ENCODE results near the gene KRT2.

DNA sequence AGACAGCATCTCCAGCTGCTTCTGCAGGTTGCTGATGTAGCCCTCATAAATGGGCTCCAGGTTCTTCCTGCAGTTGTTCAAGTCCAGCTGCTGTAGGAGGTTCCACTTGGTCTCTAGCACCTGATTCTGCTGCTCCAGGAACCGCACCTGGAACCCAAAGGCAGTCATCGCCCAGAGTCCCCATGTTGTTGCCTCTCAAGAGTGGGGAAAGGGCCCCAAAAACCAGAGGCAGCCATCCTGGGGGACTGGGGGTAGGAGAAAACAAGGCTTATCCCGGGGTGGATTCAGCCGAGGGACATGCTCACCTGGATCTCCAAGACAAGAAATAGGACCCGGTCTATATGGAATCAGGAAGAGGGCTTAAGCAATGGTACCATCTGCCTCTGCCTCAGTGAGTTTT, 53.0 kb downstream of the KRT2 start:
- no peak for TF ChIP-seq POLR2AphosphoS5 (IDR thresholded peaks at IDR 0.05; ENCODE audit: low read depth, low read length)
- no peak for TF ChIP-seq YY1 (IDR thresholded peaks at IDR 0.05; ENCODE audit: low read depth, low read length)
- no peak for TF ChIP-seq CTCF (IDR thresholded peaks at IDR 0.05; ENCODE audit: control extremely low read depth in 1 of 3, insufficient read depth in 1 of 3, low read depth in 1 of 3, low read length in 3 of 3)
- TF ChIP-seq CEBPB (IDR thresholded peaks at IDR 0.05; ENCODE audit: low read depth, low read length) = no peak
- no peak for TF ChIP-seq SP1 (IDR thresholded peaks at IDR 0.05; ENCODE audit: low read depth, low read length)
- TF ChIP-seq KDM4A (IDR thresholded peaks at IDR 0.05; ENCODE audit: low read depth, low read length, severe bottlenecking) = no peak
- TF ChIP-seq POLR2A (IDR thresholded peaks at IDR 0.05; ENCODE audit: control extremely low read depth in 1 of 2, low read depth in 2 of 2, low read length in 2 of 2) = no peak
- no peak for TF ChIP-seq CHD1 (IDR thresholded peaks at IDR 0.05; ENCODE audit: low read depth, low read length)
- no peak for TF ChIP-seq GABPA (IDR thresholded peaks at IDR 0.05; ENCODE audit: borderline replicate concordance, insufficient read depth, low read length)
